ENCODE measurements around the gene CRISPLD2.

The CRISPLD2 gene

GRCh38 chr16:84884596-84885341, 65.0 kb downstream of the CRISPLD2 start:
- no peak for DNase-seq (ENCODE audit: low spot score)

GRCh38 chr16:84885342-84885910, 65.6 kb downstream of the CRISPLD2 start:
- DNase-seq (ENCODE audit: low spot score), result no peak

GRCh38 chr16:84886497-84887090, 66.8 kb downstream of the CRISPLD2 start:
- DNase-seq (ENCODE audit: low spot score), result no peak

GRCh38 chr16:84887207-84887606, 67.4 kb downstream of the CRISPLD2 start:
- no peak for DNase-seq (ENCODE audit: low spot score)

- DNase-seq (ENCODE audit: low spot score), result peak; percentile 21
These were observed 68.7 kb downstream of the CRISPLD2 start for GRCh38 chr16:84888450-84888849.

GRCh38 chr16:84889066-84889465, 69.3 kb downstream of the CRISPLD2 start:
- DNase-seq (ENCODE audit: low spot score), result no peak

GRCh38 chr16:84890427-84890826, 70.6 kb downstream of the CRISPLD2 start:
- no peak for DNase-seq (ENCODE audit: low spot score)

GRCh38 chr16:84891149-84891795, 71.5 kb downstream of the CRISPLD2 start:
- no peak for DNase-seq (ENCODE audit: low spot score)

GRCh38 chr16:84892097-84892496, 72.3 kb downstream of the CRISPLD2 start:
- DNase-seq (ENCODE audit: low spot score), result no peak

- no peak for DNase-seq (ENCODE audit: low spot score)
These were observed 73.7 kb downstream of the CRISPLD2 start for GRCh38 chr16:84893467-84893848.

- DNase-seq (ENCODE audit: low spot score), result no peak
These were observed 74.2 kb downstream of the CRISPLD2 start for GRCh38 chr16:84893849-84894599.

GRCh38 chr16:84895016-84895415, 75.2 kb downstream of the CRISPLD2 start:
- no peak for DNase-seq (ENCODE audit: low spot score)

GRCh38 chr16:84896847-84897246, 77.1 kb downstream of the CRISPLD2 start:
- DNase-seq (ENCODE audit: low spot score), result no peak

- no peak for DNase-seq (ENCODE audit: low spot score)
These were observed 78.2 kb downstream of the CRISPLD2 start for GRCh38 chr16:84897911-84898377.

GRCh38 chr16:84898447-84898846, 78.7 kb downstream of the CRISPLD2 start:
- DNase-seq (ENCODE audit: low spot score), result peak; percentile 56

GRCh38 chr16:84899414-84899813, 79.6 kb downstream of the CRISPLD2 start:
- DNase-seq (ENCODE audit: low spot score), result no peak

GRCh38 chr16:84905965-84906460, 86.2 kb downstream of the CRISPLD2 start:
- DNase-seq (ENCODE audit: low spot score), result no peak

- DNase-seq (ENCODE audit: low spot score), result no peak
These were observed 87.3 kb downstream of the CRISPLD2 start for GRCh38 chr16:84907051-84907450.

GRCh38 chr16:84907575-84907974, 87.8 kb downstream of the CRISPLD2 start:
- DNase-seq (ENCODE audit: low spot score), result no peak

- no peak for DNase-seq (ENCODE audit: low spot score)
These were observed 89.8 kb downstream of the CRISPLD2 start for GRCh38 chr16:84909476-84910085.

- no peak for DNase-seq (ENCODE audit: low spot score)
These were observed 91.9 kb downstream of the CRISPLD2 start for GRCh38 chr16:84911486-84912216.
